GM21526 (cell line): Measurements from ENCODE around the gene ACAA1.

Experiments used
- ATAC-seq: cut with Tn5 transposase; IDR thresholded peaks from one replicate; pipeline ENCODE4 v1.9.1; 2021; ENCODE audit warnings: moderate library complexity; ENCODE audit not compliant: unreplicated experiment, low FRiP score

Gene ACAA1

DNA sequence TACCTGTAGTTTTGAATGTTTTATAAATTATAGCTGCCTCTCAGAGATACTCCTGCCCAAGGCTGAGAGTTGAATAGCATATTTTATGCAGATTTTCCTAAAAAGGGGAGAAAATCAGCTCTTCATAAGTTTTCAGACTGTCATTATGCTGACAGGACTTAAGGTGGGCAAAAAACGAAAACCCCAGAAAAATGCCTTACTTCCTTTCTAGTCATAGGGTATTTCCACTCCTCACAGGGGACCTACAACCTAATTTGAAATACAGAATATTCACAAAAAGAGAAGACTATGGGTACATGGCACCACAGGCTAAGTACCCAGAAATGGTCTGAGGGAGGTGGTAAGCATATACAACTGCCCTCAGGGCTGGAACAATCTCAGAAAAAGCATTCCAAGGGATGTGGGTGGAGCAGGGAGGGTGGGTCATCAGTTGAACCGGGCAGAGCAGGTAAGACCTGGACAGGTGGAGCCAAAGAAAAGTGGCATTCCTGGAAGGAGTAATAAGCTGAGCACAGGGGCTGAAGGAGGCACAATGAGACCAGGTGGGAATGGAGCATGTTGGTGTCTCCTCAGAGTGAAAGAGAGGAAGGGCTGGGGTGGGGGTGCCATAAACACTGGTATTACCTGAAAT is 17.8 kb upstream of the ACAA1 start:
- no peak for ATAC-seq

DNA sequence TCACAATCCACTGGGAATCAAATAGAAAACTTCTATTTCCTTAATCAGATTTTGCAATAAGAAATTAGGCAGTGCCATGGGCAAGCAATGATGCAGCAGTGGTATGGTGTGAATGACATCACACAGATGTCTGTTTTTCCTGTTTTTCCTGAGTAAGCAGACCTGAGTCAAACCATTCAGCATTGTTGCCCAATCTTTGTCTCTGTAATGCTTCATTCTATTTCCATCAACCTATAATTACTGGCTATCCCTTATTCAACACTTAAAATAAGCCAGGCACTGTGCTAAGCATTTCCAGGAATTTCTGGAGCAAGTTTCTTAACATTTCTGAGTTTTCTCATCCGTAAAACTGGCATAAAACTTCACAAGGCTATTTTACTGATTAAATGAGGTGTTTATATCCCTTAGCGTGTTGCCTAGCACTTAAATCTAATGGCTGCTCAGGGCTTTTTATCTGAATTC is 17.1 kb upstream of the ACAA1 start:
- no peak for ATAC-seq

DNA sequence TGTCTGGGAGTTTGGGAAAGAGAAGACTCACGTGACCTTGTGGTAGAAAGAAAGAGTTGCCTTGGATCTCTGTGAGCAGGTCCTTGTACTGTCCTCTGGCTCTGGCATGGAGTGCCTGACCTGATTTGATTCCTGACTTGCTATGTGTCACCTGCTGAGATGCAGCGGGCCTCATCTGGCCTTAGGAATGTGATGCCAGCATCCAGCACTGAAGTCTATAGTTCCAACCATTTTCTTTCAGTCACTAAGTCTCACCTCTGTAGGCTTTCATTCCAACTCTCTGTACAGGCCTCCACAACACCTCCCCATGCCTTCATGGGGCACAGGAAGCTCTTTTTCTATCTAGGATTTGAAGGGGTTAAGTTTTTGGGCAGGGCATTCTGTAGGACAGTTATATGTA is 16.3 kb upstream of the ACAA1 start:
- no peak for ATAC-seq

DNA sequence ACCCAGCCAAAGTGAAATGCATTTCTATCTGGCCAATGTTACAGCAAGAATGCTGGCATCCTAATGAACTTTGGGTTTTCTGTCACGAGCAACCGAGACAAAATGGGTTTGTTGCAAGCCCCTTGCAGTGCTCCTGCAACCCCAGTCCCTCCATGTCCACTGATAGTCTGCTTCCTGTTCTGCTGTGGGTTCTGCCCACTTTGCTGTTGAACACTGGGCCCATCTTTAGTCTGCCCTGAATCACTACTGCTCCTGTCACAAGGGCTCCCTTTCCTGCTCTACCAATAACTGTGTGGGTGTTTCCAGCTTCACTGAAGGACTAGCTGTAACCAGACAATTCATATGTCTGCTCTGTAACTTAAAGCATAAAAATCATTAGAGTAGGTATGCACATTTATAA is 15.7 kb upstream of the ACAA1 start:
- no peak for ATAC-seq

DNA sequence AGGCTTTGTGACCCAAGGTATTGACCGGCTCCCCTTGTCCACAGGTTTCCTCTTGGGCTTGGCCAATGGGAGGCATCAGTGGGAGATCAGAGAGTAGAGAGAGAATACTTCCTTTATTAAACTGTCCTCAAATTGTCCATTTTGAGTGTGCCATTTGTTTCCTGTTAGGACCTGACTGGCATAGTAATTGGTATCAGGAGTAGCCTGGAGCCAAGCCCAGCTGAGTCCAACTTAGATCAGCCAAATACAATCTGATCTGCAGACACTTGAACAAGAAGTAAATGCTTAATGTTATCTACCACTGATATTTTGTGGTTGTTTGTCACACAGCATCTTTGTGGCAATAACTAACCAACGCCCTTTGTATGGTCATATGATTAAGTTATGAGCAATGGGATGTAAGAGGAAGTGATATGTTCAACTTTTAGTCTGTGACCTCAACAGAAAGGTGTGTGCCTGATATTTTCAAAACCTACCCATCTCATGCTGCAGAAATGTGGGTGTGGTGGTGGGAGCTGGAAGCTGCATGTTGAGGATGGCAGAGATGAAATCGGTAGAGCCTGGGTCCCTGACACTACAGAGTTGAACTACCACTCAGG is 14.8 kb upstream of the ACAA1 start:
- ATAC-seq, result no peak

DNA sequence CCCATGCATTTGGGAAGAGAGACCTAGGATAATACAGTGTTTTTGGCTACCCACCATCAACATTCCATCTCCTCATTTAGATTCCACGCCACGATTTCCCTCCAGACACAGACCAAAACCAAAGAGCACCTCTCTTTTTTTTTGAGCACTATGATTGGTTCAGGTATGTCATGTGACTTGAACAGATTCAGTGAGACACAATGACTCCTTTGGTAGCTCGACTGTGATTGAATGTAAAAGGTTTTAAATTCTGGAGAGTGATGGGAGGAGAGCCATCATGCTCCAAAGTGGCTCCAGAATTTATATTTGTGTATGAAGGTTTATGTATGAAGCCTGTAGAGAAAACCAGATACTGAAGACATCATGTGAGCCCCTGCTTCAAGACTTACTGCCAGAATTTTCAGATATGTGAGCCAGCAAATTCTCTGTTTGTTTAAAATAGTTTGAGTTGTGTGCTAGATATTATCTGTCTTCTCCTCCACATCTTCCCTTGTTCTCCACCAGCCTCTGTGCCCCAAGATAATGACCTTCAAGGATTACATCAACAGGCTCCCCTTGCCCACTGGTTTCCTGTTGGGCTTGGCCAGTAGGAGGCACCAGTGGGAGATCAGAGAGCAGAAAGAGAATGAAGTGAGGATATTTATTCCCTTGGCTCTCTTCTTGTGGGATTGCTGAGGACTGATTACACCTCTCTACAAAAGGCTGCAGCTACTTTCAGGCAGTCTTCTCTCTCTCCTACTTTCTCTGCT is 14.0 kb upstream of the ACAA1 start:
- ATAC-seq, result no peak

DNA sequence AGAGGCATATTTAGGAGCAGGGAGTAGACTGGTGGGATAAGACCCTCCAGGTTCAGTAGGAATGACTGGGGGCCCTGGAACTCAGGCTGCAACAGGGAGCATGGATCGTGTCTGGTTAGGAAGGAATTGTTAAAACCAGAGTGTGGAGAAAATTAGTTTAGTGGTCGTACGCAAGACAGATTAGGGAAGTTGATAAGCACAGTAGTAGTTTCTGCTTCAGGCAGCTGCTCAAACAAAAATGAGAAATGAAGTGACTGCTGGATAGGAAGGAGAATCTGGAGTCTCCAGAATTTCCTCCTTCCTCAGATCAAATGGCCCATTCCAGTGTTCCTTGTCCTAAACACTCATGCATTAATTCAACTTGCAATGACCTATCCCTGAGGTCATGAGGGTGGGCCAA is 12.8 kb upstream of the ACAA1 start:
- ATAC-seq, result no peak

DNA sequence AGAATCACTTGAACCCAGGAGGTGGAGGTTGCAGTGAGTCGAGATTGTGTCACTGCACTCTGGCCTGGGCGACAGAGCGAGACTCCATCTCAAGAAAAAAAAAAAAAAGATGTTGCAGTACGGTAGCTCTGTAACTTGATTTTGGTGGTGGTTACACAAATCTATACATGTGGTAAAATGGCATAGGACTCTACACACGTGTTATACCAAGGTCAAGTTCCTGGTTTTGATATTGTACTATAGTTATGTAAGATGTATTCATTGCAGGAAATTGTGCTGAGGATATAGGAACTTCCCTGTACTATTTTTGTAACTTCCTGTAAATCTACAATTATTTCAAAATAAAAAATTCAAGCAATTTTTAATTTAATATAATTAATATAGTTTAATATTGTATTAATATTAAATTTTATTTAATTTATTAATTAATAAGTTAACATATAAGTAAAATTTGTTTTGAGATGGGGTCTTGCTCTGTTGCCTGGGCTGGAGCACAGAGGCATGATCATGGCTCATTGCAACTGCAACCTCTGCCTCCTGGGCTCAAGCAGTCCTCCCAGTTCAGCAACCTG is 11.5 kb upstream of the ACAA1 start:
- ATAC-seq, result no peak

DNA sequence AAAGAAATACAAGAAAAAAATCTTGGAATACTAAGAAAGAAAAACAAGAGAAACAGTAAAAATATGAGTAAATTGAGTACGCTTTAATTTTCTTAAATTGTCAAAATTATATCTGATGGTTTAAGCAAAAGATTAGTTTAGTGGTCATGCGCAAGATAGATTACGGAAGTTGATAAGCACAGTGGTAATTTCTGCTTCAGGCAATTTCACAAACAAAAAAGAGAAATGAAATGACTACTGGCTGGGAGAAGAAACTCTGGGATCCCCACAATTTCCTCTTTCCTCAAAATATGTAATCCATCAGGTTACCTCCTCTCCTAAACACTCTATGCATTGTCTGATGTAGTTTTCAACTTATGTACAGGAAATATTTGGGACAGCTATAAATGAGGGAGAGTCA is 10.5 kb upstream of the ACAA1 start:
- no peak for ATAC-seq

DNA sequence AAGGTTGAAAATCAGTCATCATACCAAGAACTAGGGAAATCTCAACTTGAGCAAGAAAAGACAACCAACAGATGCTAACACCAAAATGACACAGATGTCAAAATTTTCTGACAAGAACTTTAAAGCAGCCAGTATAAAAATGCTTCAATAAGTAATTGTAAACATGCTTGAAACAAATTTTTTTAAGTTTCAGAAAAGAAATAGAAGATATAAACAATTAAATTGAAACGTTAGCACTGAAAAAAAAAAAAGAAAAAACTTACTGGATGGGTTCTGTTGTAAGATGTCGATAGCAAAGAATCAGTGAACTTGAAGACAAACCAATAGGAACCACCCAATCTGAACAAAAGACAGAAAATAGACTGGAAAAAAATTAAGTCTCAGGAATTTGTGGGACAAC is 9.6 kb upstream of the ACAA1 start:
- ATAC-seq, result no peak

DNA sequence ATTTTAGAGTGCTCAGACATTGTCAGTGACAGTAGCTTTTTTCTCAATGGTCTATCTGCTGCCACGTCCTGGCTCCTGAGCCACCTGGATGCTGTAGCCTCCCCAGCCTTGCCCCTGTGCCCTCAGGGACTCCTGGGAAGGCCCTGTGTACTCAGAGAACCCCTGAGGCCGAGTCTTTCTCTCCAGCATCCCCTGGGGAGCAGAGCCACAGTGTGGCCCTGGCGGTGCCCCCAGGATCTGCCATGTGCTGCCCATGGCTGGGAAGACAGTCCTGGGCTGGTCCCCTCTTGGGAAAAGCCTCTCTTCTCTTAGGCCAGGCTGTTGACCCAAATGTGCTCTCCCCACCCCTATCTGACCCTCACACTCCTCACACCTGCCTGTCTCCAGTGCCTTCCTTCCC is 6.6 kb upstream of the ACAA1 start:
- ATAC-seq, result no peak

DNA sequence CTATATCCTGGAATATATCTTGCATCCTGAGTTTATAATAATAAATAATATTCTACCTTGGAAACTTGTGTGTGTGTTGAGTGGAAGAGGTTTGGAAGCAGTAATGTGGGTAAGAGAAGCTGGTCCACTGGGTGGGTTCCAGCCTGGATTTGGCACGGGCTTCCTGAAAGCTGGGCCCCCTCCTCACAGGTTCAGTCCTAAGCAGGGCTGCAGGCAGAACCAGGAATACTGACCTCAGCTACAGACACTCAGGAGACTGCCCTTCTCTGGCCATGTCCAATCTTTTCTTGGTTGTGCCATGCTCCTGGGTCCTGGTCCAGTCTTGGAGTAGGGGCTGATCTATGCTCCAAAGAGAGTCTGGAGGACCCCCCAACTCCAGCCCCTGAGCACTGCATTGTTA is 6.0 kb upstream of the ACAA1 start:
- ATAC-seq, result no peak

DNA sequence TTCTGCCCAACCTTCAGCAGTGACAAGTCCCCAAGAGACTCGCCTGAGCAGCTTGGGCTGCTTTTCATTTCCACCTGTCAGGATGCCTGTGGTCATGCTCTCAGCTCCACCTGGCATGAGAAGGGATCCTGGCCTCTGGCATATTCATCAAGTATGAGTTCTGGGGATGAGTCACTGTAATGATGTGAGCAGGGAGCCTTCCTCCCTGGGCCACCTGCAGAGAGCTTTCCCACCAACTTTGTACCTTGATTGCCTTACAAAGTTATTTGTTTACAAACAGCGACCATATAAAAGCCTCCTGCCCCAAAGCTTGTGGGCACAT is 5.0 kb upstream of the ACAA1 start:
- ATAC-seq, result no peak

DNA sequence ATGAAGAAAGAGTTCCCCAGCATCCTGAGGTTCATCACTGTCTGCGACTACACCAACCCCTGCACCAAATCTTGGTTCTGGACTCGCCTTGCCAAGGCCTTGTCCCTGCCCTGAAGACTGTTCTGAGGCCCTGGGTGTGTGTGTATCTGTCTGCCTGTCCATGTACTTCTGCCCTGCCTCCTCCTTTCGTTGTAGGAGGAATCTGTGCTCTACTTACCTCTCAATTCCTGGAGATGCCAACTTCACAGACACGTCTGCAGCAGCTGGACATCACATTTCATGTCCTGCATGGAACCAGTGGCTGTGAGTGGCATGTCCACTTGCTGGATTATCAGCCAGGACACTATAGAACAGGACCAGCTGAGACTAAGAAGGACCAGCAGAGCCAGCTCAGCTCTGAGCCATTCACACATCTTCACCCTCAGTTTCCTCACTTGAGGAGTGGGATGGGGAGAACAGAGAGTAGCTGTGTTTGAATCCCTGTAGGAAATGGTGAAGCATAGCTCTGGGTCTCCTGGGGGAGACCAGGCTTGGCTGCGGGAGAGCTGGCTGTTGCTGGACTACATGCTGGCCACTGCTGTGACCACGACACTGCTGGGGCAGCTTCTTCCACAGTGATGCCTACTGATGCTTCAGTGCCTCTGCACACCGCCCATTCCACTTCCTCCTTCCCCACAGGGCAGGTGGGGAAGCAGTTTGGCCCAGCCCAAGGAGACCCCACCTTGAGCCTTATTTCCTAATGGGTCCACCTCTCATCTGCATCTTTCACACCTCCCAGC is 4.4 kb upstream of the ACAA1 start:
- ATAC-seq, result no peak

DNA sequence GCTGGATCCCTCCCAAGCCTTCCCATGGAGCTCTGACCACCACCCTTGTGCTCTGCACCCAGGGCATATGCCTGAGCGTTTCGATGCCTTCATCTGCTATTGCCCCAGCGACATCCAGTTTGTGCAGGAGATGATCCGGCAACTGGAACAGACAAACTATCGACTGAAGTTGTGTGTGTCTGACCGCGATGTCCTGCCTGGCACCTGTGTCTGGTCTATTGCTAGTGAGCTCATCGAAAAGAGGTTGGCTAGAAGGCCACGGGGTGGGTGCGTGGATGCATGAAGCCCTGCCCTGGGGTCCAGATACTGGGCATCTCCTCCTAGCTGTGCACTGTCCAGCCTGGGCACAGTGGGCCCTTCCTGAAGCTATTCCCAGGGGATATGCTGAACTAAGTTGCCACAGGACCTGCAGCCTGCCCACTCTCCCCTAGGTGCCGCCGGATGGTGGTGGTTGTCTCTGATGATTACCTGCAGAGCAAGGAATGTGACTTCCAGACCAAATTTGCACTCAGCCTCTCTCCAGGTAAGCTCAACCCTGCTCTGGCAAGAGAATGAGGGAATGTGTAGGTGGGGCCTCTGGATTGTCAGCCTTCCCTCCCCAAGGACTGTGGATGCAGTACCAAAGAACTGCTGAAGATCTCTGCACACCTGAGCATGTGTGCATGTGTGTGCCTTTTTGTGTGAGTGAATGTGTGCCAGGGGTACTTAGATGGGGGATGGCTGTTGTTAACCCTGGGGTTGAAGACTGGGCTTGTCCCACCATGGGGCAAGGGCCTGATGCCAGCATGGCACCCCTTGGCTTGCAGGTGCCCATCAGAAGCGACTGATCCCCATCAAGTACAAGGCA is 3.6 kb upstream of the ACAA1 start:
- no peak for ATAC-seq

DNA sequence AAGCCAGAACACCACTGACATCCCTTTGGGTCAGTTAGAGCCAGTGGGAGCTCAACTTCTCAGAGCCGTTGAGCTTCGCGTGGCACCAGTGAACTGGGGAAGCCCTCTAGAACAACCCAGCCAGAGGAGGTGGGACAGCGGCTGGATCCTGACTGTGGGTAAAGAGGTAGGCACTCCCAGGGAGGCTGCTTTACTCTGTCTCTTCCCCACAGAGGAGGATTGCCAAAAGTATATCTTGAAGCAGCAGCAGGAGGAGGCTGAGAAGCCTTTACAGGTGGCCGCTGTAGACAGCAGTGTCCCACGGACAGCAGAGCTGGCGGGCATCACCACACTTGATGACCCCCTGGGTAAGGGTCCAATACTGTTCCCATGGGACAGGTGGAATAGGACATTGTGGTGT is 2.7 kb upstream of the ACAA1 start:
- no peak for ATAC-seq

DNA sequence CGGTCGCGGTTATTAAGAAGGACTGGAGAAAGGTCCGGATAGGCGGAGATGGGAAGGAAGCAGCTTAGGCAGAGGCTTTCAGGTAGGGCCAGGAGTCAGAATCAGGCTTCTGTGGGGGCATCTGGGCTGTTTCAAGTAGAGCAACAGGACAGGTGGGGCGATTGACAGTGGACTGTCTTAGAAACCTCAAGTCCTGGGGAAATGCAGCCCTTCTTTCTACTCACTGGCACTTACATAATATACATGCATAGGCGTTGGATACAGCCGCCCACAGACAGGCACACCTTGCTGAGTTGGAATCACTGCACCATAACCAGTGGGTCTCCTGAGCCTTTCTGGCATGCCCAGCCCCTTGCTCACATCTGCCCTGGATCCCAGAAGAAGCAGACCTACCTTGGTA is 2.3 kb upstream of the ACAA1 start:
- ATAC-seq, result no peak

DNA sequence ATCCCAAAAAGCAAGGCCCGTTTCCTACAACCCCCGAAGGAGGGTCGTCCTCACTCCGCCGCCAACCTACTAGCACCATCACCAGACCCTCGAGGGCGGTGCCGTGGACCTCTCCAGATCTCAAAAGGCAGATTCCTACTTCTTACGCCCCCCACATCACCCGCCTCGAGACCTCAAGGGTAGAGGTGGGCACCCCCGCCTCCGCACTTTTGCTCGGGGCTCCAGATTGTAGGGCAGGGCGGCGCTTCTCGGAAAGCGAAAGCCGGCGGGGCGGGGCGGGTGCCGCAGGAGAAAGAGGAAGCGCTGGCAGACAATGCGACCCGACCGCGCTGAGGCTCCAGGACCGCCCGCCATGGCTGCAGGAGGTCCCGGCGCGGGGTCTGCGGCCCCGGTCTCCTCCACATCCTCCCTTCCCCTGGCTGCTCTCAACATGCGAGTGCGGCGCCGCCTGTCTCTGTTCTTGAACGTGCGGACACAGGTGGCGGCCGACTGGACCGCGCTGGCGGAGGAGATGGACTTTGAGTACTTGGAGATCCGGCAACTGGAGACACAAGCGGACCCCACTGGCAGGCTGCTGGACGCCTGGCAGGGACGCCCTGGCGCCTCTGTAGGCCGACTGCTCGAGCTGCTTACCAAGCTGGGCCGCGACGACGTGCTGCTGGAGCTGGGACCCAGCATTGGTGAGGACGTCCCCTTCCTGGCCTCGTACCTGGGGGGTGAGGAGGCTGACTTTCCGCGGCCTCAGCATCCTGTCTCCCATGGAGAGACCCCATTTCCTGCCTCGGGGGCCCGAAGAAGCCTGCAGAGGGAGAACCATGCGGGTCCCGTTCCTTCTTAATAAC is 1.6 kb upstream of the ACAA1 start, which contains the start of gene MYD88:
Gene MYD88, plus strand, starts transcription at position 313 of the 842 bp plus-strand sequence. Its CDS starts 40 bp downstream, at position 353.
- ATAC-seq, result peak; percentile 35
